ENCODE measurements around the gene PROSER2.

GRCh38 chr10:11909618-11910017, 86.5 kb downstream of the PROSER2 start:
- TF ChIP-seq CTCF (IDR thresholded peaks at IDR 0.05) (no peak), POLR2A (IDR thresholded peaks at IDR 0.05; ENCODE audit: low read depth) (no peak), POLR2AphosphoS5 (IDR thresholded peaks at IDR 0.05) (no peak)

All from esophagus muscularis mucosa (tissue), 3 donors.